IPS-18c (cell line): ENCODE data around the gene DTNB.
"Not testable (repeated sequence)": the region's sequence is repeated elsewhere in the genome, so short reads cannot be mapped to it uniquely, and the experiment has no call there.

ENCODE experiments used
- H3K4me3 ChIP-seq: 2 replicates; pipeline ENCODE4 v1.7.0; 2013; ENCODE audit warnings: low read depth, mild to moderate bottlenecking, low read length, moderate library complexity; ENCODE audit not compliant: insufficient read depth
- H3K9me3 ChIP-seq: one replicate; pipeline ENCODE4 v1.6.1; 2013; ENCODE audit warnings: mild to moderate bottlenecking, low read length, moderate library complexity; ENCODE audit not compliant: control insufficient read depth, insufficient read depth

Gene DTNB

DNA sequence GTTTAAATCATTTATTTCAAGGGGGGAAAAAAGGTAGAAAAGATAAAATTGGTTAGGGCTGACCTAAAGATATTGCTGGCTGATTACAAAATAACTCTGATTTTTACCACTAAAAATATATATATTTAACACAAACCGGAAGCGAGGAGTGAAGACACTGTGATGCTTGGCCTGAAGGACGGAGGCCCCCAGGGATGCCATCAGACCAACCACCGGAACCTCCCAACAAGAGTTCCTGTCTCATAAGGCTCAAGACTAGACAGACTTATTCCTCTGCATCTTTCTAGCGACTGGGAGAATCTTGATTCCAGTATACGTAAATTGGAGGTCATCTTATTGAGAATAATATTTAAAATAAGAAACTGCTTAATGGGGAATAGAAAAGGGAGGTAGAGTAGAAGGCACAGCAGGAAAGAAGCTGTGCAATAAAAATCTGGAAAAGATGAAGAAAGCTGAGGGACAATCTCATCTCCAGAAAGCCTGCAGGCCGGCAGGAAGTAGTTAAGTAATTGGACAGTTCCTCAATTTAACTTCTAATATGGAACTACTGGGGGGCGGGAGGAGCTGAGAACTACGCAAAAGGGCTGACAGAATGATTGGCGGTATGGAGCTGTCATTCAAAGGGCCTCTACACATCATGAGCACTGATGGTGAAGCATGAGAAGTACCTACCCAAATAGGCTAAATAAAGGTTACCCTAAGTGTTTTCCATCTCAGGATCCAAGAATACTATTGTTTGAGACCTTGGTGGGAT, 91.1 kb downstream of the DTNB start:
- no peaks in the 10 kb centered on the region for H3K9me3 ChIP-seq
- H3K4me3 ChIP-seq, result no peak overlapping the region

DNA sequence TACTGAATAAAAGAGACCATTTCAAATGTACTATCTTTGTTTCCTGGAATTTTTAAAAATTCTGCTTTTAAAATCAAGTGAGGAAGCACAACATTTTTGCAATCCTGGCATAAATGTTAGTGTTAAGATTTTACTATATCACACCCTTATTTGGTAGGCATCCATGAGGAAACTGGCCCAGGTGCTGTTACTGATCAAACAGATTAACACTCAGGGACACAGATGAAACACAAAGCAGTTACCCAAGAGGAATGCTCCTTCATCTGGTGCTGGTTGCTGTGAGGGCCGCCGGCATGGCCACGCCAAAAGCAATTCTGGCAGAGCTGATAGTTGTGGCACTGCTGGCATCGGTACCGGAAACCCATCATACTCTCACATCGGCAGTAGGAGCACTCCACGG, 96.8 kb downstream of the DTNB start:
- Histone ChIP-seq H3K9me3 (no peaks in the 10 kb centered on the region), H3K4me3 (no peak overlapping the region)

DNA sequence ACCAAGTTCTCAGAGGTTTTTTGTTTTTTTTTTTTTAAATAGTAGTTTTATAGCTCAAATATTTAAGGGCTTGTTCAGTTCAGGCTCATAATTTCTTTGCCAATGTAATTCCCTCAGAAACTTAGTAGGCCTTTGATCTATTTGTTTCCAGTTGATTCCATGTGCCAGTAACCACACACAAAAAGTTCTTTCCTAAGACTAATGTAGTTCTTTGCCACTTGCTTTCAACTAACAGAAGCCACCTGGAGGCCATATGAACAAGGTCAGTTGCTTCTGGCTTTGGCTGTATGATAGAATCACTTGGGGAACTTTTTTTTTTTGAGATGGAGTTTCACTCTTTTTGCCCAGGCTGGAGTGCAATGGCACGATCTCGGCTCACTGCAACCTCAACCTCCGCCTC, 100.7 kb downstream of the DTNB start:
- H3K4me3 ChIP-seq, result no peak overlapping the region
- H3K9me3 ChIP-seq, result no peaks in the 10 kb centered on the region

DNA sequence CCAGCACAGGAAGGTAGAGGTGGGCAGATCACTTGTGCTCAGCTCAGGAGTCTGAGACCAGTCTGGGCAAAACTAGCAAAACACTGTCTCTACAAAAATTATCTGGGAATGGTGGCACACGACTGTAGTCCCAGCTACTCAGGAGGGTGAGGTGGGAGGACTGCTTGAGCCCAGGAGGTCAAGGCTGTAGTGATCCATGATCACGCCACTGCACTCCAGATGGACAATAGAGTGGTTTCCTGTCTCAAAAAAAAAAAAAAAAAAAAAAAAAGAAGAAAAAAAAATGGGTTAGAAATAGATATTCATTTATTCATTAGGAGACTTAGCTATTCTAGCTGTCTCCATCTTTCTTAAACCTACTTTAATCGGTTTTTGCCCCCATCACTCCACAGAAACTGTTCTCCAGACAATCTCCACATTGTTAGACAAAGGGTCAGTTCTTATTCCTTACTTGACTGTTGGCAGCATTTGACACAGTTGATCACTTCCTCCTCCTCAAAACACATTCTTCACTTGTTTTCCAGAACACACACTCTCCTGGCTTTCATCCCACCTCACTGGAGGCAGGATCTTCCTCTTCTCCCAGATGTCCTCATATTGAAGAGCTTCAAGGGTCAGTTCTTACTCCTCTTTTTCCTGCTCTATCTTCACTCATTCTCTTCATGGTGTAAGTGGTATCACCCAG, 103.1 kb downstream of the DTNB start:
- Histone ChIP-seq H3K4me3 (no peak overlapping the region), H3K9me3 (no peaks in the 10 kb centered on the region)

DNA sequence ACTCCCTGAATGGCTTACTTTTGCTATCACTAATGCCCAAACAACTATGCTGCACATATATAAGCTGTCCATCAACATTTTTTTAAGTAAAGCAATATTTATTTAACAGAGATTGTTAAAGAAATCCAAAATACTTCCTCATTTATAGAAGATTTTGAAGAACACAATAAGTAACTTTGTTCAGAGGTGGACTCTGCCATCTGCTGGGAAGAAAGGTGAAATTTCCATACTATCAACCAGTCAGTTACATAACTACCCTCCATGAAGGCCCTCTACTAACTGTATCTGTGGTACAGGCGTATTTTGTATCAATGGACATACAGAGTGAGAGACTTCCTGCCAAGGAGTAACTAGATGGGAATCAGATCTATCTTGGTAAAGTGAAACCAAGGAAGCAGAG, 106.0 kb downstream of the DTNB start:
- Histone ChIP-seq H3K9me3 (no peaks in the 10 kb centered on the region), H3K4me3 (no peak overlapping the region)

DNA sequence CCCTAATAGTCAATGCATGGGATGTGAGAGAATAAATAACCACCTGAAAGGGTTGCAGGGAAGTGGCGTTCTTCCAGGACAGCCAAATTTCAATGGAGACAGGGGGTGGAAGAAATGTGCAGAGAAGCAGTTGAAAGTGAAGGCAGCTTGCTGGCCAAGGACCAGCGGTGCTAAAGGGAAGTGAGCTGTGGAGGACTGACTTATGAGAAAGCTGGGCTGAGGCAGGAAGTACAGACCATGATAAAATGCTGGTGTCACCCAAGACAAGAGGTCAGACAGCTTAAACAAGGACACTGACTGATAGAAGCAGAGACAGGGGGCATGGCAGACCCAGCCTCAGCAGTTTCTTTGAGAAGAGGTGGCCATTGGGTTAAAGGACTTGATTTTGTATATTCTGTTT, 106.7 kb downstream of the DTNB start:
- H3K9me3 ChIP-seq, result no peaks in the 10 kb centered on the region
- H3K4me3 ChIP-seq, result no peak overlapping the region

DNA sequence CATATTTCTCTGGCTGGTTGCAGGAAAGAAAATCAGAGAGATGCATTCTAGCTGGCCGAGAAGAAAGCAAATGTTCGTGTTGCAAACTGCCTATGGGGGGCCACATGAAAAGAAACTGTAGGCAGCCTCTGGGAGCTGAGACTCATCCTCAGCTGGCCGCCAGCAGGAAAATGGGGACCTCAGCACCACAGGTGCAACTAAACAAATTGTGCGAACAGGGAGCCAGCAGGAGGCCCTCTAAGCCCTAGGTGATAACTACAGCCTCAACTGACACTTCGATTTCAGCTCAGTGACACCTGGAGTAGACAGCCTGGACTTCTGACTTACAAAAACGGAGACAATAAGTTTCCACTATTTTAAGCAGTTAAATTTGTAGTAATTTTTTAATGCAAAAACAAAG, 107.3 kb downstream of the DTNB start:
- Histone ChIP-seq H3K4me3 (no peak overlapping the region), H3K9me3 (no peaks in the 10 kb centered on the region)

DNA sequence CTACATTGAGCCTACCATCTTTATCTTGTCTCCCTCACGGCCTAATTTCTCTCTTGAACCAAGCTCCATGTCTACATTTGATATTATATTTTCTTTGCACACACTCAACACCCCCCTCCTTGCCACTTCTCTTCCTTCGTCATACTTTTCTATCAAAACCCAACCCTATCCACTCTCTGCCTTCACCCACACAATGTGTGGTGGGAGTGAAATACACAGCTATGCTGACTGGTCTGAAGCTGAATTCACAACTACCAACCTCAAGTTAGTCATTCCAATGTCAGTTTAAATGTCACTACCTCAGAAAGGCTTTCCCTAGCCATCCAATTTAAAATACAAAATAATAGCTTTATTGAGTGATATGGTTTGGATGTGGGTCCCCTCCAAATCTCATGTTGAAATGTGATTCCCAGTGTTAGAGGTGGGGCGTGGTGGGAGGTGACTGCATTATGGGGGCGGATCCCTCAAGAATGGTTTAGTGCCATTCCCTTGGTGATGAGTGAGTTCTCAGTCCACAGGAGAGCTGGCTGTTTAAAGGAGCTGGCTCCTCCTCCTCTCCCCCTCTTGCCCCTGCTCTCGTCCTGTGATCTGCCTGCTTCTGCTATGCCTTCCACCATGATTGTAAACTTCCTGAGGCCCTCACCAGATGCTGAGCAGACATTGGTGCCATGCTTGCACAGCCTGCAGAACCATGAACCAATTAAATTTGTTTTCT, 112.1 kb downstream of the DTNB start:
- H3K4me3 ChIP-seq, result no peak overlapping the region

DNA sequence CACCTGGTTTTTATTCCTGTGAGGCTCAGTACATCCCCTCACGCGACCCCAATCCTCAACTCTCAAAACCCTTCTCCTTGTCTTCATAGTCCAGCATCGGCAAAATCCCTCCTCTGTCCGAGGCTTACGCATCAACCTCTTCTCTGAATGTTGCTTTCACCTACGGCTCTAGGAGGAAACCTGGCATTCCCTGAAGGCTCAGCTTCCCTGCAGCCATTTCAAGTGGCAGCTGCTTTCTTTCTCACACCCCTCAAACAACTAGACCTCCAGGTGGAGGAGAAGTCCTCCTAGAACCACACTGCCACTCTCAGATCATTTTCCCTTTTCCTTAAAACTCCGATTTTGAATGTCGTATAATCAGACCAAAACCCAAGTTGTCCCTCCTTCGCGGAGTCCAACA, 114.2 kb downstream of the DTNB start:
- H3K4me3 ChIP-seq, result no peak overlapping the region
- no peaks in the 10 kb centered on the region for H3K9me3 ChIP-seq

More for the DNA sequence above, 112.1 kb downstream of the DTNB start:
- H3K9me3 ChIP-seq, result no peaks in the 10 kb centered on the region

DNA sequence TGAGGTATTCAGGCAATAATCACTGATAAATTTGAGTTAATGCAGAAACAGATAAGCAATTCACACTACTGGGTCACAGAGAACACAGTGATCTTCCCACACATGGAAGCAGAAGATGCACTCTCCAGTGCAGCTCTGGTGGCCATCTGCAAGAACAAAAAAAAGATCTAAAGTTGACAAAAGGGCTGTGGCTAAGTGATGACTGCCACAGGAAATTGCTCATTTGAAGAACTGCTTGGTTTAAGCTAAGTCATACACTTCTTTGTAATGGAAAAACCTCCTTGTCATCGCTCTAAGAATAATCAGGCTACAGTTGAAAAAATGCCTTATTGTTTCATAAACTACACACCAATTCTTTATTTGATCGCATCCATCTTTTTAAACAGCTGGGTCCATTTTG, 115.1 kb downstream of the DTNB start:
- no peaks in the 10 kb centered on the region for H3K9me3 ChIP-seq
- no peak overlapping the region for H3K4me3 ChIP-seq

DNA sequence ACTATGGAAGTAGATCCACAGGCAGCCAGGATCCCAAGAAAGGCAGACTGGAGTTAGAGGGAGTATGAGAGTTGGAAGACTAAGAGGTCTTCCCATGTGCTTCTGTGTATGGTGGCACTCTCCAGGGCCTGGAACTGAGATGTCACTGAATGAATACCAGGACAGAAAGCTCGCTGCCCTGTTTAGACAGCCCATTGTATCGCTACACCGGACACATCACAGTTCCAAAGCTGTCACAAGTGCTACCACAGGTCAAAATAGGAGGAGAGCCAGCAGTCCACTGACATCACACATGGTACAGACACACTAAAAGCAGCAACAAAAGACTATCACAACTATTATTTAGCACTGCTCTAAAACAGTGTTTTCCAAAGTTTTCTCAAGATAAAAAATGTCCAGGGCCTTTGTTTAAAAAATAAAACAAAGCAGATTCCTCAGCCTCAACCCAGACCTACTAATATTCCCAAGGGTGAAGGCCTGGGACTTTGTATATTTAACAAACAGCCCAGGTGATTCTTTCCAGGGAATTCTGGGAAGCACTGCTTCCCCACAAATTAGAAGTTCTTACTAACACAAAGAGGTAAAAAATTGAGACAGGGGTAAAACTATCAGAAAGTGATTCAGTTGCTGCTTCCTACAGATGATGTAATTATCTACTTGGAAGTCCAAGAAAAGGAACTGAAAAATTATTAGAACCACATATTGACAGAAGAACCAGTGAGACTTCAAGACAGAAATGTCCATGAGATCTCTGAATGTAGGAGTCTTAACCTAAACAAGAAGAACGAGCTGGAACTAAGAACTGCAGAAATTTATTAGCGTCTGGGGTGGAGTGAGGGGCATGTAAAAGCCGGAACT, 116.0 kb downstream of the DTNB start:
- Histone ChIP-seq H3K4me3 (no peak overlapping the region), H3K9me3 (no peaks in the 10 kb centered on the region)

DNA sequence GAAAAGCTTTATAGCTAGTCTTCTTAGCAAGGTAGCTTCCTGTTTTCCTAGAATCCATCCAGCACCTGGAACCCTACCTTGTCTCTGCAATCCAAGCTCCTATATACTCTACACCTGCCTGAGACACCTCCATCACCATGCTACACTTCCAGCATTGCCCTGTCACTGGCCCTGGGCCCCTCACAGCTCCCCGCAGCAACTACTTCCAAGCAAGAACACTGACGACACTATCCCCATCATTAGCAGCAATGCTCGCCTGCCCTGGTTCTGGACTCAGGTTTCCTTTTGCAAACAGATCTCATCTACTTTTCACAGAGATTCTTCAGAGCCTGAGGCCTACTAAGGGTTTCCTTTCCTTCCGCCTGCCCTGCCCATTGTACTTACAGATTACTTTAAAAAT, 121.1 kb downstream of the DTNB start:
- Histone ChIP-seq H3K9me3 (no peaks in the 10 kb centered on the region), H3K4me3 (no peak overlapping the region)

DNA sequence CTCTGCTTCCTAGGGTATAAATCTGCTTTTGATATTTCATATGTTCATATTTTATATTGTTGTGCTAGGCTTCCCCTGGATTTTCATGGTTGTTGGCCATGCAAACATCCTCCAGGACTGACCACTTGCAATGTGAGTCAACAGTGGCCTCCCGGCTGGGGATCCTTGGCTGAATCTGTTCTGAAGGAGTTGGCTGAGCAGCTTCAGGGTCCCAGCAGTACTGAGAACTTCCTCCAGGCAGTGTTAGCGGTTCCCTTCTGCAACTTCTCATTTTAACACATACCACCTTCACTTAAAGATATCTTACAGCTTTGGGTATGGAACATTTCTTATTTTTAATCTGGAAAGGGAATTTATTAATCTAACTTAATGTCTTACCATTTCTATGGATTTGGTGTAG, 122.1 kb downstream of the DTNB start:
- Histone ChIP-seq H3K4me3 (no peak overlapping the region), H3K9me3 (no peaks in the 10 kb centered on the region)

DNA sequence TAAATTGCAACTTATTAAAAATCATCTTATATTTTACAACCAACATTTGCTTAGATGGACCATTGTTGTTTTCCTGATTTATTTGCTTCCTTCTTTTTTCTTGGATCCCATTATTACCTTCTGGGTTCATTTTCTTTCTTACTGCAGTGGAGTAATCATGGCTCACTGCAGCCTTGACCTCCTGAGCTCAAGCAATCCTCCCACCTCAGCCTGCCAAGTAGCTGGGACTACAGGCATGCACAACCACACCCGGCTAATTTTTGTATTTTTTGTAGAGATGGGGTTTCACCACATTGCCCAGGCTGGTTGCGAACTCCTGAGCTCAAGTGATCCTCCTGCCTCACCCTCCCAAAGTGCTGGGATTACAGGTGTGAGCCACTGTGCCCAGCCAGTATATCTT, 123.8 kb downstream of the DTNB start:
- H3K4me3 ChIP-seq, result not testable (repeated sequence)

DNA sequence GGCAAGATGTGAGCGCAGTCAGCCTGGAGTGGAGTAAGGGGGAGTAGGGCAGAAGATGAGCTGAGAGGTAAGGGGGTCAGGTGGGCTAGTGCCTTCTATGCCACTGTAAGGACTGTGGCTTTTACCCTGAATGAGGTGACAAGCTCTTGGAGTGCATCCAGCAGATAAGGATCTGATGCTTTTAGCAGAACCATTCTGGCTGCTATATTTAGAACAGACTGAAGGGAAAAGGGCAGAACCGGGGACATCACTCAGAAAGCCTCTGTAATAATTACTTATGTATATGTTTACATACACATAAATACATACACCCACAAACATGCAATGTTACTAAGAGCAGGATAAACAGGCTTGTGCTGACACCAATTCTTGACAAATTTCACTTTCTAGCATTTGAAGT, 124.8 kb downstream of the DTNB start:
- Histone ChIP-seq H3K4me3 (no peak overlapping the region), H3K9me3 (no peaks in the 10 kb centered on the region)

More for the DNA sequence above, 123.8 kb downstream of the DTNB start:
- H3K9me3 ChIP-seq, result not testable (repeated sequence)

DNA sequence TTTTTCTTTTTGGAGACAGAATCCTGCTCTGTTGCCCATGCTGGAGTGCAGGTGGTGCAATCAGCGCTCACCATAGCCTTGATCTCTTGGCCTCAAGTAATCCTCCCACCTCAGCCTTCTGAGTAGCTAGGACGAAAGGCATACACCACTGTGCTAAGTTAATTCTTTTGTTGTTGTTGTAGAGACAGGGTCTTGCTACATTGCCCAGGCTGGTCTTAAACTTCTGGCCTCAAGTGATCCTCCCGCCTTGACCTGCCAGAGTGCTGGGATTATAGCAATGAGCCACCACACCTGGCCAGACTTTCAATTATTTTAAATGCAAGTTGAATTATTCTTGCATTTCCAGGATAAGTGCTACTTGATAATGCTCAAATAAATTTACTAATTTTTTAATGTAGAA, 126.5 kb downstream of the DTNB start:
- Histone ChIP-seq H3K4me3 (no peak overlapping the region), H3K9me3 (no peaks in the 10 kb centered on the region)

DNA sequence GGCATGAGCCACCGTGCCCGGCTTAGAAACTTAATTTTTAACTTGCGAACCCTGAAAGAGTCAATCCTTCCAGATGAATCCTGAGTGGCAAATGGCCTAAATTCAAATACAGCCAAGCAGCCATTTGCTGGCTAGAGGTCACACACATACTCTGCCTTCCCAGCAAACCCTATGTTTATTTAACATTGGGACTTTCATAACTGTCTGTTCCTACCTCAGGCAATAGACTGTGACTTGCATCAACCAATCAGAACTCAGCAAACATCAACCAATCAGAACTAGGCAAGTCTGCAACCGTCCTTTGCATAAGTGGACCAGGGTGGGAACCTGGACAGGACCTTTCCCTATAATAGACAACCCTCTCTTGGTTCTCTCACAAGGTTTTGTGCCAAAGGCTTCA, 127.5 kb downstream of the DTNB start:
- H3K9me3 ChIP-seq, result no peaks in the 10 kb centered on the region
- H3K4me3 ChIP-seq, result no peak overlapping the region
